OCI-LY3 (cell line): ENCODE data around the gene SNAI1.

Experiments used
- CTCF ChIP-seq: fragments of 200-600, 300-600 bp; sonication (generic); IDR thresholded peaks from 2 replicates; pipeline ENCODE4 v1.5.1; 2014; ENCODE audit warnings: antibody characterized with exemption, low read length, low read depth
- EZH2phosphoT487 ChIP-seq: fragments of 200-600 bp; shearing (Covaris generic); IDR thresholded peaks from 2 replicates; pipeline ENCODE4 v1.6.1; 2018; ENCODE audit warnings: antibody characterized with exemption, mixed run types, low read depth

GRCh38 chr20:50012282-50013263 lies 29.8 kb downstream of the SNAI1 start:
- no peak for TF ChIP-seq CTCF
- no peak for TF ChIP-seq EZH2phosphoT487
